ENCODE measurements around the gene DERL2. TPM values are rescaled to one million over a fixed set of nuclear protein-coding genes. Genes with fewer than 3 reads are reported as not detected.

Gene DERL2
- 52.5 and 70.2 TPM in 2 replicates for total RNA-seq (2014; rRNA removed)
- polyA plus RNA-seq (2012), result 88.1 TPM

- DNase-seq (ENCODE audit: low read depth), result peak; percentile 57
Measured at GRCh38 chr17:5485270-5486205, at the start of gene DERL2. Gene DERL2 (minus strand): TSS chr17:5486178. CDS start chr17:5486161, 17 bp downstream.

- no peak for DNase-seq (ENCODE audit: low read depth)
Measured at GRCh38 chr17:5535436-5535835, 49.5 kb upstream of the DERL2 start.

- DNase-seq (ENCODE audit: low read depth), result no peak
Measured at GRCh38 chr17:5533486-5534315, 47.7 kb upstream of the DERL2 start.

- DNase-seq (ENCODE audit: low read depth), result no peak
Measured at GRCh38 chr17:5532581-5532980, 46.6 kb upstream of the DERL2 start.

- no peak for DNase-seq (ENCODE audit: low read depth)
Measured at GRCh38 chr17:5531085-5531418, 45.1 kb upstream of the DERL2 start.

- DNase-seq (ENCODE audit: low read depth), result no peak
Measured at GRCh38 chr17:5530265-5531084, 44.5 kb upstream of the DERL2 start.

GRCh38 chr17:5527601-5528250 lies 41.7 kb upstream of the DERL2 start:
- no peak for DNase-seq (ENCODE audit: low read depth)

- peak; percentile 100 for DNase-seq (ENCODE audit: low read depth)
Measured at GRCh38 chr17:5526821-5527598, 41.0 kb upstream of the DERL2 start.

- no peak for DNase-seq (ENCODE audit: low read depth)
Measured at GRCh38 chr17:5523249-5523648, 37.3 kb upstream of the DERL2 start.

GRCh38 chr17:5522476-5522875 lies 36.5 kb upstream of the DERL2 start:
- DNase-seq (ENCODE audit: low read depth), result no peak

GRCh38 chr17:5516060-5516792 lies 30.2 kb upstream of the DERL2 start:
- DNase-seq (ENCODE audit: low read depth), result peak; percentile 97

- no peak for DNase-seq (ENCODE audit: low read depth)
Measured at GRCh38 chr17:5514976-5515375, 29.0 kb upstream of the DERL2 start.

- DNase-seq (ENCODE audit: low read depth), result no peak
Measured at GRCh38 chr17:5513628-5514027, 27.6 kb upstream of the DERL2 start.

- no peak for DNase-seq (ENCODE audit: low read depth)
Measured at GRCh38 chr17:5511401-5512225, 25.6 kb upstream of the DERL2 start.

- DNase-seq (ENCODE audit: low read depth), result no peak
Measured at GRCh38 chr17:5510771-5511170, 24.8 kb upstream of the DERL2 start.

GRCh38 chr17:5509482-5509881 lies 23.5 kb upstream of the DERL2 start:
- peak; percentile 39 for DNase-seq (ENCODE audit: low read depth)

GRCh38 chr17:5508810-5509209 lies 22.8 kb upstream of the DERL2 start:
- peak; percentile 22 for DNase-seq (ENCODE audit: low read depth)

GRCh38 chr17:5506307-5506706 lies 20.3 kb upstream of the DERL2 start:
- no peak for DNase-seq (ENCODE audit: low read depth)

GRCh38 chr17:5502552-5502951 lies 16.6 kb upstream of the DERL2 start:
- no peak for DNase-seq (ENCODE audit: low read depth)
